Smooth muscle cell of the brain vasculature (primary cell): ENCODE results near the gene CLPSL2.

ENCODE experiments used
- DNase-seq: peaks from one replicate; pipeline ENCODE4 v3.0.0-alpha.2; 2012; ENCODE audit warnings: low read depth, low spot score

The CLPSL2 gene

GRCh38 chr6:35746516-35746915 lies 29.9 kb upstream of the CLPSL2 start:
- DNase-seq, result no peak

GRCh38 chr6:35747877-35748276 lies 28.5 kb upstream of the CLPSL2 start:
- no peak for DNase-seq

- no peak for DNase-seq
Measured at GRCh38 chr6:35750557-35750956, 25.8 kb upstream of the CLPSL2 start.

- no peak for DNase-seq
Measured at GRCh38 chr6:35751594-35751993, 24.8 kb upstream of the CLPSL2 start.

- no peak for DNase-seq
Measured at GRCh38 chr6:35752330-35752729, 24.1 kb upstream of the CLPSL2 start.

GRCh38 chr6:35754452-35755277 lies 21.7 kb upstream of the CLPSL2 start:
- DNase-seq, result no peak

GRCh38 chr6:35755278-35755924 lies 21.0 kb upstream of the CLPSL2 start:
- no peak for DNase-seq

- no peak for DNase-seq
Measured at GRCh38 chr6:35757456-35758123, 18.8 kb upstream of the CLPSL2 start.

GRCh38 chr6:35759426-35759825 lies 17.0 kb upstream of the CLPSL2 start:
- DNase-seq, result no peak

GRCh38 chr6:35765739-35766138 lies 10.7 kb upstream of the CLPSL2 start:
- DNase-seq, result no peak

- DNase-seq, result no peak
Measured at GRCh38 chr6:35769211-35769610, 7.2 kb upstream of the CLPSL2 start.

- DNase-seq, result no peak
Measured at GRCh38 chr6:35771343-35771627, 5.1 kb upstream of the CLPSL2 start.

- DNase-seq, result no peak
Measured at GRCh38 chr6:35774116-35774794, 2.1 kb upstream of the CLPSL2 start.

GRCh38 chr6:35775031-35775430 lies 1.4 kb upstream of the CLPSL2 start:
- DNase-seq, result no peak

GRCh38 chr6:35777356-35778102 lies 1.1 kb downstream of the CLPSL2 start:
- DNase-seq, result no peak

- DNase-seq, result no peak
Measured at GRCh38 chr6:35778437-35778836, 2.0 kb downstream of the CLPSL2 start.

- no peak for DNase-seq
Measured at GRCh38 chr6:35780719-35781118, 4.3 kb downstream of the CLPSL2 start, which contains the start of gene CLPSL1. TSS of gene CLPSL1 (plus strand) at chr6:35781019. CDS start at chr6:35781111, 92 bp downstream.

- no peak for DNase-seq
Measured at GRCh38 chr6:35781290-35781689, 4.9 kb downstream of the CLPSL2 start.

- DNase-seq, result no peak
Measured at GRCh38 chr6:35782424-35782823, 6.0 kb downstream of the CLPSL2 start.

- no peak for DNase-seq
Measured at GRCh38 chr6:35784200-35784599, 7.8 kb downstream of the CLPSL2 start.

- DNase-seq, result no peak
Measured at GRCh38 chr6:35786272-35786671, 9.9 kb downstream of the CLPSL2 start.
